ENCODE results near the gene TFAP2E.

The TFAP2E gene

DNA sequence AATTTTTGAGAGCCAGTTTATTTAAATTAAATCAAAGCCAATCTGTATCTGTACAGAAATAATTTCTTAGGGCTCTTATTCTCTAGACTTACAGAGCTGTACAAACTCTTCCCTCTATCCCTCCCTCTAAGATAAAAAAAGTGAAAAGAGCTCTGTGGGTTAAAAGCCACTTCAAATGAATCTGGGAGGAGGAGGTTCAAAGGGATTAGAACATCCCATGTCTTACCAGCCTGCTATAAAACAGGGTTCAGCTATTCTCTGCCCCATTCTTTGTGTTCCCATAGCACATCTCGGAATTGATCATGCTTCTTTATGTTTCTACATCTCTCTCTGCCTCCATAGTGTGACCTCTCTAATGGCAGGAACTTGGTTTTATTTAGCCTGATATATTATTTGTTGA is 35.3 kb upstream of the TFAP2E start:
- TF ChIP-seq TAF1 (IDR thresholded peaks at IDR 0.05; ENCODE audit: borderline replicate concordance, insufficient read depth, low read length) (no peak), POLR2AphosphoS5 (IDR thresholded peaks at IDR 0.05; ENCODE audit: low read depth, low read length) (no peak), SIN3A (IDR thresholded peaks at IDR 0.05; ENCODE audit: borderline replicate concordance, insufficient read depth, low read length) (no peak), FOXP2 (optimal IDR thresholded peaks at IDR 0.05; ENCODE audit: borderline replicate concordance, extremely low read depth, extremely low read length, insufficient read depth) (no peak)
- TF ChIP-seq, protein P1, sequence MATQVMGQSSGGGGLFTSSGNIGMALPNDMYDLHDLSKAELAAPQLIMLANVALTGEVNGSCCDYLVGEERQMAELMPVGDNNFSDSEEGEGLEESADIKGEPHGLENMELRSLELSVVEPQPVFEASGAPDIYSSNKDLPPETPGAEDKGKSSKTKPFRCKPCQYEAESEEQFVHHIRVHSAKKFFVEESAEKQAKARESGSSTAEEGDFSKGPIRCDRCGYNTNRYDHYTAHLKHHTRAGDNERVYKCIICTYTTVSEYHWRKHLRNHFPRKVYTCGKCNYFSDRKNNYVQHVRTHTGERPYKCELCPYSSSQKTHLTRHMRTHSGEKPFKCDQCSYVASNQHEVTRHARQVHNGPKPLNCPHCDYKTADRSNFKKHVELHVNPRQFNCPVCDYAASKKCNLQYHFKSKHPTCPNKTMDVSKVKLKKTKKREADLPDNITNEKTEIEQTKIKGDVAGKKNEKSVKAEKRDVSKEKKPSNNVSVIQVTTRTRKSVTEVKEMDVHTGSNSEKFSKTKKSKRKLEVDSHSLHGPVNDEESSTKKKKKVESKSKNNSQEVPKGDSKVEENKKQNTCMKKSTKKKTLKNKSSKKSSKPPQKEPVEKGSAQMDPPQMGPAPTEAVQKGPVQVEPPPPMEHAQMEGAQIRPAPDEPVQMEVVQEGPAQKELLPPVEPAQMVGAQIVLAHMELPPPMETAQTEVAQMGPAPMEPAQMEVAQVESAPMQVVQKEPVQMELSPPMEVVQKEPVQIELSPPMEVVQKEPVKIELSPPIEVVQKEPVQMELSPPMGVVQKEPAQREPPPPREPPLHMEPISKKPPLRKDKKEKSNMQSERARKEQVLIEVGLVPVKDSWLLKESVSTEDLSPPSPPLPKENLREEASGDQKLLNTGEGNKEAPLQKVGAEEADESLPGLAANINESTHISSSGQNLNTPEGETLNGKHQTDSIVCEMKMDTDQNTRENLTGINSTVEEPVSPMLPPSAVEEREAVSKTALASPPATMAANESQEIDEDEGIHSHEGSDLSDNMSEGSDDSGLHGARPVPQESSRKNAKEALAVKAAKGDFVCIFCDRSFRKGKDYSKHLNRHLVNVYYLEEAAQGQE (IDR thresholded peaks at IDR 0.05; ENCODE audit: insufficient read depth in 1 of 2, low read depth in 2 of 2, low read length in 2 of 2): no peak

DNA sequence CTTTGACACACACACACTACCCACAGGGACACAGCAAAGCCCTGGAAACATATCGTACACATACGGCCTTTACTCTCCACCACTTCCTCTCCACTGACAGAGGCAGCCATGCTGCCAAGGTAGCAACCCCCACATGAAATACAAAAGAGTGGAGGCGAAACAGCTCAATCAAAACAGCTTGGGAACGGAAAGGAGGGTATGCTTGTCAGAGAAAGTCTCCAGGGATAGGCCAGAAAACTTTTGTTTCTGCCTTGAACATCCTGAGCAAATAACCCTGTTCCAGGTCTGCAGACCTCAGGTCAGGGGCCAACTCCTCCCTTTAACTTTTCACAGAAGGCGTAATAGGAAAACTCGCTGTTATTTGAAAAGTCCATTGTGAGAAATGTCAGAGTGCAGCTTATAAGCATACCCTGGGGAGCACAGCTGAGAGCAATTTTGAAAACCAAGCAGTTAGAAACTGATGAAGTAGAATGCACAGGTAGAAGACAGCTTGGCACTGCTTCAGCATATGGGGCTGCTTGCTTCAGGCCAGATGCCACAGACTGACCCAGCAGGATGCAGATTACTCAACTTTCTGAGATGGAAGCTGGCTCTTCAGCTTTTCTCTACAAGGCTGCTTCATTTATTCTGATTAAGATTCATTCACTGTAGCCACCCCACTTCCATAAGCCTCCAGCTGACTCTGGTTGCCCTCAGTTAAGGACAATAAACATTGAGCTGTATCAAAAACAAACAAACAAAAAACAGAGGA is 33.9 kb upstream of the TFAP2E start:
- TF ChIP-seq FOXP2 (optimal IDR thresholded peaks at IDR 0.05; ENCODE audit: borderline replicate concordance, extremely low read depth, extremely low read length, insufficient read depth) (no peak), SIN3A (IDR thresholded peaks at IDR 0.05; ENCODE audit: borderline replicate concordance, insufficient read depth, low read length) (no peak), POLR2AphosphoS5 (IDR thresholded peaks at IDR 0.05; ENCODE audit: low read depth, low read length) (no peak), TAF1 (IDR thresholded peaks at IDR 0.05; ENCODE audit: borderline replicate concordance, insufficient read depth, low read length) (no peak)
- TF ChIP-seq, protein P1 (IDR thresholded peaks at IDR 0.05; ENCODE audit: insufficient read depth in 1 of 2, low read depth in 2 of 2, low read length in 2 of 2): no peak

DNA sequence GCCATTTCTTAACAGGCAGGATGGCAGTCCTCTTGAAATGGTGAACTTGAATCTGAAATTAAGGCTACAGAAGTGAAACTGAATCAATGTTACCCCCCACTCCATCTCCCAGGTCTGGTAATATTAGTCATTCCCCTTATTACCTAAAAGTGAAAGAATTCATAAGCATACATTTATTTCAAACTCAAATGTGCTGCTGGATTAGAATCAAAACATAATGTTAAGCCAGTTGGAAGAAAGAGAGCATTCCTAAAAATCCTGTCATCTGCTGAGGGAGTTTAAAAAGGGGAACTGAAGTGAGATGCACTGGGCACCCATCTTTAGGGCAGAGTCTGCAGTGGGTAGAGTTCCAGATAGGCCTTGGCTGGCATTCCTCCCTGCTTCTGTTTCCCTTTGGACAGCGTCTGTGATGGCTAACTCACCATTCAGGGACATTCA is 33.3 kb upstream of the TFAP2E start:
- TF ChIP-seq, protein P1 (IDR thresholded peaks at IDR 0.05; ENCODE audit: insufficient read depth in 1 of 2, low read depth in 2 of 2, low read length in 2 of 2): peak in 1 of 2 experiments; percentile 21; a peak in 1 of 4 replicates
- no peak for TF ChIP-seq POLR2AphosphoS5 (IDR thresholded peaks at IDR 0.05; ENCODE audit: low read depth, low read length)

DNA sequence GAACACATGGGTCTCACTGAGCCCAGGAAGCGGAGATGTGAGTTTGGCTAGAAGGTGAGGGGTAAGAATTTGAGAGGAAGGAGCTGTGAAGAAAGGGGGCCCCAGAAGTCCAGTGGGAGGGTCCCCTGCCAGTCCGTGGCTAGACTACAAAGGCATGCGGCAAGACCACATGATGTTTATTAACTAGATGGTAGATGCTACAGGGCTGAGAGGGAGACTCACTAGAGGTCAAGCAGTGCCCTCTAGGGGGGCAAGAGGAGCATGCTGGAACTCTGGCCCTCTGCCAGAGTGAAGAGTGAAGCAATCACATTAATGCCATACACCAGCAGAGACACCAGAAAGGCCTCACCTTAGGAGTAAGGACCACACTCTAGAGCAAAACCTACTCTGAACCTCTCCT is 28.1 kb upstream of the TFAP2E start:
- TF ChIP-seq SIN3A (IDR thresholded peaks at IDR 0.05; ENCODE audit: borderline replicate concordance, insufficient read depth, low read length) (no peak), POLR2AphosphoS5 (IDR thresholded peaks at IDR 0.05; ENCODE audit: low read depth, low read length) (no peak), FOXP2 (optimal IDR thresholded peaks at IDR 0.05; ENCODE audit: borderline replicate concordance, extremely low read depth, extremely low read length, insufficient read depth) (no peak), TAF1 (IDR thresholded peaks at IDR 0.05; ENCODE audit: borderline replicate concordance, insufficient read depth, low read length) (no peak)
- TF ChIP-seq, protein P1 (IDR thresholded peaks at IDR 0.05; ENCODE audit: insufficient read depth in 1 of 2, low read depth in 2 of 2, low read length in 2 of 2): no peak

Measured in PFSK-1 (cell line).